Measurements from ENCODE around the gene ST6GALNAC5.

Gene ST6GALNAC5

DNA sequence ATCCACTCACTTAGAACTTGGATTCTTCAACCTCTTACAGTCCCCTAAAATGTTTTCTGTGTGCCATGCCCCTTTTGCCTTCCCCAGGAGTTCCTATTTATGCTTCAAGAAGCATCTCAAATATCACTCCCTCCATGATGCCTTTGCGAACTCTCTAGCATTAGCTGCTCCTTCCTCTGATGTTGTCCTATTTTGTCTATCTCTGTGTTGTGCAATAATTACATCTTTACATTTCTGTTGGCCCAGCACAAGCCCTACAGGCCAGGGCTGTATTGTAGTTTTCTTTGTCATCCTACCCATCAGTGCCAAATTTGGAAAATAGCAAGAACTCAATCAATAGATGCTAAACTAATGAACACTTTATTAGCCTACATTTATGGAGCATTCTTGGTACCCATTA lies 125.8 kb downstream of the ST6GALNAC5 start:
- ChIA-PET CTCF (interaction anchor here (0.6 kb wide), 2 partner anchors 336 to 1000 kb away, joined by 3 read pairs; no protein-coding TSS in a partner anchor), POLR2A (no interaction called here)
- Histone ChIP-seq H3K27ac (ENCODE audit: extremely low read depth, low read depth, low read length) (no peak overlapping the region), H3K9me3 (ENCODE audit: control insufficient read depth, insufficient read depth, low read depth, low read length) (no peaks in the 10 kb centered on the region), H3K4me3 (ENCODE audit: low read depth, low read length) (no peak overlapping the region), H3K4me1 (ENCODE audit: control insufficient read depth, insufficient read depth, low read length) (no peaks in the 10 kb centered on the region), H3K36me3 (ENCODE audit: control insufficient read depth in 2 of 2, insufficient read depth in 1 of 2, low read length in 2 of 2) (no peaks in the 10 kb centered on the region)
- no peak for TF ChIP-seq ZSCAN23 (tag by site-specific recombination; IDR thresholded peaks at IDR 0.05)
- TF ChIP-seq ZNF24 (tag by site-specific recombination; IDR thresholded peaks at IDR 0.05), result no peak
- TF ChIP-seq SALL2 (tag by site-specific recombination; IDR thresholded peaks at IDR 0.05; ENCODE audit: borderline replicate concordance), result no peak
- no peak for TF ChIP-seq ZNF555 (tag by site-specific recombination; conservative IDR thresholded peaks at IDR 0.05)
- TF ChIP-seq ZNF302 (tag by site-specific recombination; IDR thresholded peaks at IDR 0.05; ENCODE audit: low read depth), result no peak
- no peak for TF ChIP-seq ZNF214 (tag by site-specific recombination; IDR thresholded peaks at IDR 0.05; ENCODE audit: borderline replicate concordance)
- TF ChIP-seq ZNF777 (tag by site-specific recombination; IDR thresholded peaks at IDR 0.05; ENCODE audit: borderline replicate concordance), result no peak
- no peak for TF ChIP-seq MZF1 (tag by site-specific recombination; IDR thresholded peaks at IDR 0.05; ENCODE audit: borderline replicate concordance)
- TF ChIP-seq, protein P1, sequence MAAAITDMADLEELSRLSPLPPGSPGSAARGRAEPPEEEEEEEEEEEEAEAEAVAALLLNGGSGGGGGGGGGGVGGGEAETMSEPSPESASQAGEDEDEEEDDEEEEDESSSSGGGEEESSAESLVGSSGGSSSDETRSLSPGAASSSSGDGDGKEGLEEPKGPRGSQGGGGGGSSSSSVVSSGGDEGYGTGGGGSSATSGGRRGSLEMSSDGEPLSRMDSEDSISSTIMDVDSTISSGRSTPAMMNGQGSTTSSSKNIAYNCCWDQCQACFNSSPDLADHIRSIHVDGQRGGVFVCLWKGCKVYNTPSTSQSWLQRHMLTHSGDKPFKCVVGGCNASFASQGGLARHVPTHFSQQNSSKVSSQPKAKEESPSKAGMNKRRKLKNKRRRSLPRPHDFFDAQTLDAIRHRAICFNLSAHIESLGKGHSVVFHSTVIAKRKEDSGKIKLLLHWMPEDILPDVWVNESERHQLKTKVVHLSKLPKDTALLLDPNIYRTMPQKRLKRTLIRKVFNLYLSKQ (tag by site-specific recombination; IDR thresholded peaks at IDR 0.05; ENCODE audit: borderline replicate concordance), result no peak
- TF ChIP-seq, protein P2, sequence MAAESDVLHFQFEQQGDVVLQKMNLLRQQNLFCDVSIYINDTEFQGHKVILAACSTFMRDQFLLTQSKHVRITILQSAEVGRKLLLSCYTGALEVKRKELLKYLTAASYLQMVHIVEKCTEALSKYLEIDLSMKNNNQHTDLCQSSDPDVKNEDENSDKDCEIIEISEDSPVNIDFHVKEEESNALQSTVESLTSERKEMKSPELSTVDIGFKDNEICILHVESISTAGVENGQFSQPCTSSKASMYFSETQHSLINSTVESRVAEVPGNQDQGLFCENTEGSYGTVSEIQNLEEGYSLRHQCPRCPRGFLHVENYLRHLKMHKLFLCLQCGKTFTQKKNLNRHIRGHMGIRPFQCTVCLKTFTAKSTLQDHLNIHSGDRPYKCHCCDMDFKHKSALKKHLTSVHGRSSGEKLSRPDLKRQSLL (tag by site-specific recombination; IDR thresholded peaks at IDR 0.05), result no peak

DNA sequence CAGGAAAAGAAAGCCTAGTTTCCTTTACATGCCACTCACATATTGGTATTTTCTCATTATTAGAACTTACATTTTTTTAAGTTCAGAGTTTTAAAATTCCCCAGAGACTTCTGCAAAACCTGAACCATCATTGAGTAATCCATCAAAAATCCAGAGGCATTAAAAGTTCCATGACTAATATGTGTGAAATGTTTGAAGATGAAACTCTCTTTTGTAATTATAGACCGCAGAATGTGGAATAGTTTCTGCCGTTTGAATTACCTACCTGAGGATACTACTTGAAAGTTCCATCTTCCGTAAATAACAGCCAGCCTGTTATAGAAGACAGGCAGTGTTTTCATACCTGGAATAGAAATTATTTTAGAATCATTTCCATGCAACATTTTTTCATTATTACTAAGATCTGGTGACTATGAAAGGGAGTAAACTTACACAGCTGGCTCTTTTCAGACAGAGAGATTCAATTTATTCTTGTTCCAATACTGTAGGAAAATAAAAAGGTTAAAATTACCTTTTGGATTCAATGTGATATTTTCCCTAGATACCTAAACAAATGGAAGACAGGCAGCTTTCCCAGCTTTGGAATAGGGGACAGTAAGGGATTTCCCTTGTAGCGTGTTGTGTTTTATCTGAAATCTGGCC lies 131.4 kb downstream of the ST6GALNAC5 start:
- Histone ChIP-seq H3K9me3 (ENCODE audit: control insufficient read depth, insufficient read depth, low read depth, low read length) (no peaks in the 10 kb centered on the region), H3K4me1 (ENCODE audit: control insufficient read depth, insufficient read depth, low read length) (no peaks in the 10 kb centered on the region), H3K4me3 (ENCODE audit: low read depth, low read length) (no peak overlapping the region), H3K27ac (ENCODE audit: extremely low read depth, low read depth, low read length) (no peak overlapping the region), H3K36me3 (ENCODE audit: control insufficient read depth in 2 of 2, insufficient read depth in 1 of 2, low read length in 2 of 2) (no peaks in the 10 kb centered on the region)
- POLR2A ChIA-PET, result no interaction called here
- CTCF ChIA-PET, result no interaction called here
- TF ChIP-seq, protein P3, sequence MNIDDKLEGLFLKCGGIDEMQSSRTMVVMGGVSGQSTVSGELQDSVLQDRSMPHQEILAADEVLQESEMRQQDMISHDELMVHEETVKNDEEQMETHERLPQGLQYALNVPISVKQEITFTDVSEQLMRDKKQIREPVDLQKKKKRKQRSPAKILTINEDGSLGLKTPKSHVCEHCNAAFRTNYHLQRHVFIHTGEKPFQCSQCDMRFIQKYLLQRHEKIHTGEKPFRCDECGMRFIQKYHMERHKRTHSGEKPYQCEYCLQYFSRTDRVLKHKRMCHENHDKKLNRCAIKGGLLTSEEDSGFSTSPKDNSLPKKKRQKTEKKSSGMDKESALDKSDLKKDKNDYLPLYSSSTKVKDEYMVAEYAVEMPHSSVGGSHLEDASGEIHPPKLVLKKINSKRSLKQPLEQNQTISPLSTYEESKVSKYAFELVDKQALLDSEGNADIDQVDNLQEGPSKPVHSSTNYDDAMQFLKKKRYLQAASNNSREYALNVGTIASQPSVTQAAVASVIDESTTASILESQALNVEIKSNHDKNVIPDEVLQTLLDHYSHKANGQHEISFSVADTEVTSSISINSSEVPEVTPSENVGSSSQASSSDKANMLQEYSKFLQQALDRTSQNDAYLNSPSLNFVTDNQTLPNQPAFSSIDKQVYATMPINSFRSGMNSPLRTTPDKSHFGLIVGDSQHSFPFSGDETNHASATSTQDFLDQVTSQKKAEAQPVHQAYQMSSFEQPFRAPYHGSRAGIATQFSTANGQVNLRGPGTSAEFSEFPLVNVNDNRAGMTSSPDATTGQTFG (tag by site-specific recombination; IDR thresholded peaks at IDR 0.05; ENCODE audit: borderline replicate concordance), result no peak
- TF ChIP-seq ZNF514 (tag by site-specific recombination; IDR thresholded peaks at IDR 0.05) (no peak), OSR2 (tag by site-specific recombination; IDR thresholded peaks at IDR 0.05) (no peak), ZNF600 (tag by site-specific recombination; IDR thresholded peaks at IDR 0.05) (no peak), MYNN (tag by site-specific recombination; IDR thresholded peaks at IDR 0.05; ENCODE audit: borderline replicate concordance) (no peak), KLF1 (tag by site-specific recombination; IDR thresholded peaks at IDR 0.05) (no peak), ZNF19 (tag by site-specific recombination; IDR thresholded peaks at IDR 0.05; ENCODE audit: low read depth) (no peak)
- TF ChIP-seq, protein P4, sequence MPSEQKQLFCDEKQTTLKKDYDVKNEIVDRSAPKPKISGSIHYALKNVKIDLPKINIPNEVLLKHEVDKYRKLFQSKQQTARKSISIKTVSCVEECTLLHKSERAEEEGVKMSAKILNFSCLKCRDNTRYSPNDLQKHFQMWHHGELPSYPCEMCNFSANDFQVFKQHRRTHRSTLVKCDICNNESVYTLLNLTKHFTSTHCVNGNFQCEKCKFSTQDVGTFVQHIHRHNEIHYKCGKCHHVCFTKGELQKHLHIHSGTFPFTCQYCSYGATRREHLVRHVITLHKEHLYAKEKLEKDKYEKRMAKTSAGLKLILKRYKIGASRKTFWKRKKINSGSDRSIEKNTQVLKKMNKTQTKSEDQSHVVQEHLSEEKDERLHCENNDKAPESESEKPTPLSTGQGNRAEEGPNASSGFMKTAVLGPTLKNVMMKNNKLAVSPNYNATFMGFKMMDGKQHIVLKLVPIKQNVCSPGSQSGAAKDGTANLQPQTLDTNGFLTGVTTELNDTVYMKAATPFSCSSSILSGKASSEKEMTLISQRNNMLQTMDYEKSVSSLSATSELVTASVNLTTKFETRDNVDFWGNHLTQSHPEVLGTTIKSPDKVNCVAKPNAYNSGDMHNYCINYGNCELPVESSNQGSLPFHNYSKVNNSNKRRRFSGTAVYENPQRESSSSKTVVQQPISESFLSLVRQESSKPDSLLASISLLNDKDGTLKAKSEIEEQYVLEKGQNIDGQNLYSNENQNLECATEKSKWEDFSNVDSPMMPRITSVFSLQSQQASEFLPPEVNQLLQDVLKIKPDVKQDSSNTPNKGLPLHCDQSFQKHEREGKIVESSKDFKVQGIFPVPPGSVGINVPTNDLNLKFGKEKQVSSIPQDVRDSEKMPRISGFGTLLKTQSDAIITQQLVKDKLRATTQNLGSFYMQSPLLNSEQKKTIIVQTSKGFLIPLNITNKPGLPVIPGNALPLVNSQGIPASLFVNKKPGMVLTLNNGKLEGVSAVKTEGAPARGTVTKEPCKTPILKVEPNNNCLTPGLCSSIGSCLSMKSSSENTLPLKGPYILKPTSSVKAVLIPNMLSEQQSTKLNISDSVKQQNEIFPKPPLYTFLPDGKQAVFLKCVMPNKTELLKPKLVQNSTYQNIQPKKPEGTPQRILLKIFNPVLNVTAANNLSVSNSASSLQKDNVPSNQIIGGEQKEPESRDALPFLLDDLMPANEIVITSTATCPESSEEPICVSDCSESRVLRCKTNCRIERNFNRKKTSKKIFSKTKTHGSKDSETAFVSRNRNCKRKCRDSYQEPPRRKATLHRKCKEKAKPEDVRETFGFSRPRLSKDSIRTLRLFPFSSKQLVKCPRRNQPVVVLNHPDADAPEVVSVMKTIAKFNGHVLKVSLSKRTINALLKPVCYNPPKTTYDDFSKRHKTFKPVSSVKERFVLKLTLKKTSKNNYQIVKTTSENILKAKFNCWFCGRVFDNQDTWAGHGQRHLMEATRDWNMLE (tag by site-specific recombination; conservative IDR thresholded peaks at IDR 0.05; ENCODE audit: low read depth), result no peak
- TF ChIP-seq, protein P5, sequence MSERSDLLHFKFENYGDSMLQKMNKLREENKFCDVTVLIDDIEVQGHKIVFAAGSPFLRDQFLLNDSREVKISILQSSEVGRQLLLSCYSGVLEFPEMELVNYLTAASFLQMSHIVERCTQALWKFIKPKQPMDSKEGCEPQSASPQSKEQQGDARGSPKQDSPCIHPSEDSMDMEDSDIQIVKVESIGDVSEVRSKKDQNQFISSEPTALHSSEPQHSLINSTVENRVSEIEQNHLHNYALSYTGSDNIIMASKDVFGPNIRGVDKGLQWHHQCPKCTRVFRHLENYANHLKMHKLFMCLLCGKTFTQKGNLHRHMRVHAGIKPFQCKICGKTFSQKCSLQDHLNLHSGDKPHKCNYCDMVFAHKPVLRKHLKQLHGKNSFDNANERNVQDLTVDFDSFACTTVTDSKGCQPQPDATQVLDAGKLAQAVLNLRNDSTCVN (tag by site-specific recombination; optimal IDR thresholded peaks at IDR 0.05), result no peak
- TF ChIP-seq, protein P6, sequence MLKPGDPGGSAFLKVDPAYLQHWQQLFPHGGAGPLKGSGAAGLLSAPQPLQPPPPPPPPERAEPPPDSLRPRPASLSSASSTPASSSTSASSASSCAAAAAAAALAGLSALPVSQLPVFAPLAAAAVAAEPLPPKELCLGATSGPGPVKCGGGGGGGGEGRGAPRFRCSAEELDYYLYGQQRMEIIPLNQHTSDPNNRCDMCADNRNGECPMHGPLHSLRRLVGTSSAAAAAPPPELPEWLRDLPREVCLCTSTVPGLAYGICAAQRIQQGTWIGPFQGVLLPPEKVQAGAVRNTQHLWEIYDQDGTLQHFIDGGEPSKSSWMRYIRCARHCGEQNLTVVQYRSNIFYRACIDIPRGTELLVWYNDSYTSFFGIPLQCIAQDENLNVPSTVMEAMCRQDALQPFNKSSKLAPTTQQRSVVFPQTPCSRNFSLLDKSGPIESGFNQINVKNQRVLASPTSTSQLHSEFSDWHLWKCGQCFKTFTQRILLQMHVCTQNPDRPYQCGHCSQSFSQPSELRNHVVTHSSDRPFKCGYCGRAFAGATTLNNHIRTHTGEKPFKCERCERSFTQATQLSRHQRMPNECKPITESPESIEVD (tag by site-specific recombination; IDR thresholded peaks at IDR 0.05), result no peak
